Epithelial cell of proximal tubule (primary cell): ENCODE data around the gene KMO. TPM values are rescaled to one million over a fixed set of nuclear protein-coding genes. Genes with fewer than 3 reads are reported as not detected.

ENCODE experiments used
- DNase-seq: peaks from one replicate; pipeline ENCODE4 v3.0.0-alpha.2; 2011; ENCODE audit warnings: low read depth
- H3K4me3 ChIP-seq: 2 replicates; pipeline ENCODE4 v1.5.1; 2011; ENCODE audit warnings: low read depth, mild to moderate bottlenecking, low read length
- total RNA-seq: library from RNA; depleted of rRNA; stranded (reverse); fragments of >200 nt; gene quantifications from 2 replicates; pipeline ENCODE4 v1.2.3, GENCODE V29; 2015
- TF ChIP-seq, protein P1 (sequence below): conservative IDR thresholded peaks from 2 replicates; pipeline ENCODE4 v1.5.1; 2012; ENCODE audit warnings: low read depth, mild to moderate bottlenecking, low read length

Gene KMO
- total RNA-seq, 1 donor from 2014 or later: not detected

DNA sequence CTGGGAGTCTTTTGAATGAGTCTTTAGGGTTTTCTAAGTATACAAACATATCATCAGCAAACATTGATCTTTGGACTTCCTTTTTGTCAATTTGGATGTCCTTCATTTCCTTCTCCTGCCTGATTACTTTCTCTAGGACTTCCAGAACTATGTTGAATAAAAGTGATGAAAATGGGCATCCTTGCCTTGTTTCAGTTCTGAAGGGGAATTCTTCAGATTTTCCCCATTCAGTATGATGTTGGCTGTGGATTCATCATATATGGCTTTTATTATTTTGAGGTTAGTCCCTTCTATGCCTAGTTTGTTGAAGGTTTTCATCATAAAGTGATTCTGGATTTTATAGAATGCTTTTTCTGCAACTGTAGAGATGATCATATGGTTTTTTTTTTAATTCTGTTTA lies 42.0 kb downstream of the KMO start:
- no peak overlapping the region for H3K4me3 ChIP-seq
- DNase-seq: no peak
- TF ChIP-seq, protein P1, sequence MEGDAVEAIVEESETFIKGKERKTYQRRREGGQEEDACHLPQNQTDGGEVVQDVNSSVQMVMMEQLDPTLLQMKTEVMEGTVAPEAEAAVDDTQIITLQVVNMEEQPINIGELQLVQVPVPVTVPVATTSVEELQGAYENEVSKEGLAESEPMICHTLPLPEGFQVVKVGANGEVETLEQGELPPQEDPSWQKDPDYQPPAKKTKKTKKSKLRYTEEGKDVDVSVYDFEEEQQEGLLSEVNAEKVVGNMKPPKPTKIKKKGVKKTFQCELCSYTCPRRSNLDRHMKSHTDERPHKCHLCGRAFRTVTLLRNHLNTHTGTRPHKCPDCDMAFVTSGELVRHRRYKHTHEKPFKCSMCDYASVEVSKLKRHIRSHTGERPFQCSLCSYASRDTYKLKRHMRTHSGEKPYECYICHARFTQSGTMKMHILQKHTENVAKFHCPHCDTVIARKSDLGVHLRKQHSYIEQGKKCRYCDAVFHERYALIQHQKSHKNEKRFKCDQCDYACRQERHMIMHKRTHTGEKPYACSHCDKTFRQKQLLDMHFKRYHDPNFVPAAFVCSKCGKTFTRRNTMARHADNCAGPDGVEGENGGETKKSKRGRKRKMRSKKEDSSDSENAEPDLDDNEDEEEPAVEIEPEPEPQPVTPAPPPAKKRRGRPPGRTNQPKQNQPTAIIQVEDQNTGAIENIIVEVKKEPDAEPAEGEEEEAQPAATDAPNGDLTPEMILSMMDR: no peak

DNA sequence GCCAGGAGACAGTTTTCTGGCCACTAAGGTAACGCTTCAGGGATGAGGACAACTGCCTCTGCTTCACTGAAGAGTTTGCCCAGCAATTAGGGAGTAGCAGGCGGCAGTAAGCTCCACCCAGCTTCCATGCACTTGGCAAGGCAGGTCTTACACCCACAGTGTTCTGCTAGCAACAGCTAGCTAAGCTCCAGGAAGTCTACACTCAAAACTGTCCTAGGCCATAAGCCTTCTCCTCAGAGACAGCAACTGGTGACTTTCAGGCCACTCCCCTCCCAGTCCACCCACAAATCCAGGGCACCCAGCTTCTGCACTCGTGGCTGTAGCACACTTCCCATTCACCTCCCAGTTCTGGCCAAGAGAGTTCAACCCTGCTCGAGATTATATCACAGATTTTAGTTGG lies 47.3 kb downstream of the KMO start:
- TF ChIP-seq, protein P1: no peak
- no peak for DNase-seq

DNA sequence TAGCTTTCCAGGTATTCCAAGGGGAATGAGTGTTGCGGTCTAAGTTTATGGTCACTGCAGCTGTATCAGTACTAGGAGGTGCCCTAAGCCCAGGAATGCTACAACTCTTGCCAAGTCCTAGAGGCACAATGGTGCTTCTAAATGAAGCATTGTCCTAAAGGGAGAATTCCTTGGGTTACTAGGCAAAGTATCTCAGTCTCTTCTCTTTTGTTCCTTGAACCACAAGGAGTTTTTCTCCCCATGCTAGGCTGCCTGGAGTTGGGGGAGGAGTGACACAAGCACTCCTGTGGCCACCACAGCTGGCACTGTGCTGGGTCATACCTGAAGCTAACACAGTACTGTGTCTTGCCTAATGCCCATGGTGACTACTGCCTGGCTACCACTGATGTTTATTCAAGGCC lies 50.7 kb downstream of the KMO start:
- DNase-seq: no peak
- TF ChIP-seq, protein P1: no peak

More for the DNA sequence above, 47.3 kb downstream of the KMO start:
- H3K4me3 ChIP-seq: no peak overlapping the region

DNA sequence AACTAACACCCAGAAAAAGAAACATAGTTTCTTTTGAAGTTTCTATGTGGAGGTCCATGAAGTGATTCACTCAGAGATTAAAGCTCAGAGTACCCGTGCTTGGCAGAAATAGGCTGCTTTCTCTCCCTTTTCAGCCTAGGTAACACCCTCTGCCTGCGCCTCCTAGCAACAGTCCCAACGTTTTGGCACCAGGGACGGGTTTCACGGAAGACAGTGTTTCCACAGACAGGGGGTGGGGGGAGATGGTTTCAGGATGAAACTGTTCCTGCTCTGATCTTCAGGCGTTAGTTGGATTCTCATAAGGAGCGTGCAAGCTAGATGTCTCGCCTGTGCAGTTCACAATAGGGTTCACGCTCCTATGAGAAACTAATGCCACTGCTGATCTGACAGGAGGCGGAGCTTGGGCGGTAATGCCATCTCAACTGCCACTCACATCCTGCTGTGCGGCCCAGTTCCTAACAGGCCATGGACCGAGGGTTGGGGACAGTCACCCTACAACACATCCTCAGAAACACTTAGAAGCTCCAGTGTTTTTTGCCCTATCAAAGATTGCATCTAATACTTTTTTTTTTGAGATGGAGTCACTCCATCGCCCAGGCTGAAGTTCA lies 54.8 kb downstream of the KMO start:
- TF ChIP-seq, protein P1: no peak
- DNase-seq: no peak
- H3K4me3 ChIP-seq: no peak overlapping the region

More for the DNA sequence above, 50.7 kb downstream of the KMO start:
- H3K4me3 ChIP-seq: no peak overlapping the region

DNA sequence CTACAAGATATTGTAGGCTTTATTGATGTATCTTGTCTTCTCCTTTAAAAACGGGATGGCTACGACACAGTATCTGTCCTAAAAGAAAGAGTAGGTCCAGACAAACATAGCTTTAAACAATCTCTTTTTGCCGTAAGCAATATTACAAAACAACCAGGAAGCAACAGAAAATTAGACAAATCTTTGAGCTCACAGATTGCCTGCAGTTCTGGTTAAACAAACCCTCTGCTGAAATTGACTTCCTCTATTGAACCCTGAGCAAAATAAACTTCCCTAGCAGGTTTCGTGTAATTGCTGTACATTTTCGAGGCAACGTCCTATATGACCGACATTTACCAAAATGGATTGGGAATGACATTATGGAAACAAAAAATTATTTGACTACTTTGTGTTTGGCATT lies 57.3 kb downstream of the KMO start:
- H3K4me3 ChIP-seq: no peak overlapping the region
- no peak for DNase-seq
- TF ChIP-seq, protein P1: no peak

DNA sequence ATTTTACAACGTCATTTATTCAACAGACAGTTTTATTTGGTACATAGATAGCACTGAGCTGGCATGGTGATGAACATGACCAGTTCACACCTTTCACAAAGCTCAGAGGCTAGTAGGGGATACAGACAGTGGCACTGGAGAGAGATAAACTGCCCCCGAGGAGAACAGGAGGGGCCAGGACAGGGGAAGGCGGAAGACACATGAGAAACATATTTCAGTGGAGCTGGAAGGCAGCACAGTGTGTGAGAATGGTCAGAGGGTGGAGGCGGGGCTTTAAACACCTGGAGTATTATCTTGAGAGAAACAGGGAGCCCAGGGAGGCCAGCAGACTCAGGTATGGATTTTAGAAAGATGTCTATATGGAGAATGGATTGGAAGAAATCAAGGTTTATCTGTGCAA lies 58.5 kb downstream of the KMO start:
- no peak overlapping the region for H3K4me3 ChIP-seq
- no peak for DNase-seq
- TF ChIP-seq, protein P1: no peak

DNA sequence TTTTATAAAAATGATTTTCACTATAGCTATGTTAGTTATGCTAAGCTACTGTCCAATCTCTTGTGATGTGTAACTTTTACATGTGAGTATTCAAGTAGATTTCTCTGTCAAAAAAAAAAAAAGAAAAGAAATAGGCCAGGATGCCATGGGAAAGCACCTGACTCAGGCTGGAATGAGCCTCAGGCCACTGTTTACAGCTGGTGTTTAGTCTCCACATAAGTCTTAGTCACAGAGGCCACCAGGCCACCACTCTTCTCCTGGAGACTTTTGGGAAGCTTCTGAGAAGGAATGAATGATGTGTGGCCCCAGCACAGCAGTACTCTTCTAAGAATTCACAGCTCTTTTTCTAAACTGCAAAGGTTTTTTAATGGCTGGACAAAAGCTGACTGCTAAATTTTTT lies 59.1 kb downstream of the KMO start:
- H3K4me3 ChIP-seq: no peak overlapping the region
- DNase-seq: no peak
- TF ChIP-seq, protein P1: no peak
